Sigmoid colon (tissue), 7 donors: Measurements from ENCODE around the gene FABP2. TPM values are rescaled to one million over a fixed set of nuclear protein-coding genes. Genes with fewer than 3 reads are reported as not detected.

Experiments used
- DNase-seq: peaks from one replicate; pipeline ENCODE4 v3.0.0-alpha.2; 2019
- H3K27ac ChIP-seq, 4 donors: fragments of 200-600 bp; sonication (generic); one replicate each; pipeline ENCODE4 v1.5.1; 2016 to 2019; ENCODE audit warnings: mild to moderate bottlenecking in 1 of 4
- H3K27me3 ChIP-seq, 3 donors: fragments of 200-600 bp; sonication (generic); one replicate each; pipeline ENCODE4 v1.5.1; 2019; ENCODE audit warnings: mild to moderate bottlenecking in 1 of 3
- H3K36me3 ChIP-seq, 4 donors: fragments of 200-600 bp; sonication (generic); one replicate each; pipeline ENCODE4 v1.5.1; 2016 to 2019
- H3K4me1 ChIP-seq, 4 donors: fragments of 200-600 bp; sonication (generic); one replicate each; pipeline ENCODE4 v1.5.1; 2017 to 2019
- H3K4me3 ChIP-seq, 4 donors: fragments of 200-600 bp; sonication (generic); one replicate each; pipeline ENCODE4 v1.5.1; 2017 to 2019; ENCODE audit warnings: mild to moderate bottlenecking in 2 of 4, moderate library complexity in 1 of 4
- H3K9me3 ChIP-seq, 4 donors: fragments of 200-600 bp in 3 of 4; sonication (generic) in 3 of 4; one replicate each; pipeline versions ENCODE4 v1.5.1 to v1.6.1; 2013 to 2019
- CTCF ChIP-seq, 4 experiments: fragments of 450-650 bp in 3 of 4; fragments of 200-600 bp in 1 of 4; IDR thresholded peaks; one replicate each; pipeline ENCODE4 v1.5.1; 2016 to 2019; ENCODE audit warnings: antibody characterized with exemption in 4 of 4, mild to moderate bottlenecking in 3 of 4, moderate library complexity in 2 of 4
- EP300 ChIP-seq, 4 donors: sonication (generic); formaldehyde crosslinking; IDR thresholded peaks; one replicate each; pipeline ENCODE4 v1.6.1; 2017; ENCODE audit warnings: antibody characterized with exemption in 4 of 4
- POLR2A ChIP-seq, 2 donors: fragments of 450-650 bp; IDR thresholded peaks; one replicate each; pipeline ENCODE4 v1.6.1; 2016; ENCODE audit warnings: antibody characterized with exemption in 2 of 2, mild to moderate bottlenecking in 2 of 2, moderate library complexity in 2 of 2
- POLR2AphosphoS5 ChIP-seq, 4 donors: sonication (generic); formaldehyde crosslinking; IDR thresholded peaks; one replicate each; pipeline ENCODE4 v1.6.1; 2017; ENCODE audit warnings: antibody characterized with exemption in 4 of 4
- WGBS, 2 donors: extraction: QIAGEN DNeasy Blood & Tissue Kit; methylation state at CpG; one replicate each; pipeline ENCODE4 v1.1.7; 2013; 5-methylcytosine and 5-hydroxymethylcytosine counted together
- intact Hi-C: fragments of 100-400 bp; cut with DNase I; formaldehyde crosslinking; loops from one replicate; pipeline ENCODE4 v1.15.1; 2023
- polyA plus RNA-seq, 3 donors: library from polyadenylated mRNA; stranded (reverse); fragments of 200-250 nt; gene quantifications; one replicate each; pipeline ENCODE4 v1.2.3, GENCODE V29; 2013
- total RNA-seq, 4 donors: library from RNA; depleted of rRNA; stranded (reverse); fragments of >200 nt; gene quantifications; one replicate each; pipeline ENCODE4 v1.1.0, GENCODE V29; 2016
- donor health status: healthy with polysubstance abuse.
- donor health status: Bipolar disorder and iron deficiency.
- donor health status: healthy.

Gene FABP2
- total and polyA plus RNA-seq, 7 donors = 22.1 to 167 (median 110) TPM; not detected in 4

GRCh38 chr4:119307606-119308005 is 14.3 kb downstream of the FABP2 start:
- no peak overlapping the region for H3K27ac ChIP-seq

GRCh38 chr4:119304431-119304830 is 17.5 kb downstream of the FABP2 start:
- intact Hi-C loops = no loop called here
- no peak for DNase-seq
- no peaks in the 10 kb centered on the region for H3K9me3 ChIP-seq
- peaks cover 0 to 2% (median 0%) of the 10 kb centered on the region in 4 donors for H3K4me1 ChIP-seq
- no peaks in the 10 kb centered on the region for H3K27me3 ChIP-seq
- no peaks in the 10 kb centered on the region for H3K36me3 ChIP-seq
- H3K4me3 ChIP-seq = no peak overlapping the region
- TF ChIP-seq EP300 (IDR thresholded peaks at IDR 0.05) (no peak), POLR2AphosphoS5 (IDR thresholded peaks at IDR 0.05) (no peak), POLR2A (IDR thresholded peaks at IDR 0.05) (no peak), CTCF (IDR thresholded peaks at IDR 0.05) (no peak)
- no peak overlapping the region for H3K27ac ChIP-seq

More at GRCh38 chr4:119307606-119308005, 14.3 kb downstream of the FABP2 start:
- H3K9me3 ChIP-seq = no peaks in the 10 kb centered on the region
- no peaks in the 10 kb centered on the region for H3K36me3 ChIP-seq
- no peak for DNase-seq
- H3K4me3 ChIP-seq = no peak overlapping the region
- H3K4me1 ChIP-seq = no peaks in the 10 kb centered on the region
- no peaks in the 10 kb centered on the region for H3K27me3 ChIP-seq
- TF ChIP-seq CTCF (IDR thresholded peaks at IDR 0.05) (no peak), POLR2A (IDR thresholded peaks at IDR 0.05) (no peak), EP300 (IDR thresholded peaks at IDR 0.05) (no peak), POLR2AphosphoS5 (IDR thresholded peaks at IDR 0.05) (no peak)
- intact Hi-C loops = no loop called here

- Histone ChIP-seq H3K9me3 (no peaks in the 10 kb centered on the region), H3K36me3 (no peaks in the 10 kb centered on the region), H3K27me3 (no peaks in the 10 kb centered on the region), H3K4me3 (no peak overlapping the region), H3K27ac (no peak overlapping the region), H3K4me1 (peaks cover 0 to 8% (median 5%) of the 10 kb centered on the region in 4 donors)
- no peak for TF ChIP-seq POLR2A (IDR thresholded peaks at IDR 0.05)
- no peak for TF ChIP-seq EP300 (IDR thresholded peaks at IDR 0.05)
- TF ChIP-seq POLR2AphosphoS5 (IDR thresholded peaks at IDR 0.05) = no peak
- TF ChIP-seq CTCF (IDR thresholded peaks at IDR 0.05) = no peak
- no peak for DNase-seq
- 94 to 95% methylated on average over 5 of the region's 5 CpGs for WGBS, 2 donors
- intact Hi-C loops = no loop called here
Observed at GRCh38 chr4:119303587-119304305, 18.2 kb downstream of the FABP2 start.

- H3K4me3 ChIP-seq = no peak overlapping the region
- 69 to 86% methylated on average over 5 of the region's 5 CpGs for WGBS, 2 donors
- TF ChIP-seq EP300 (IDR thresholded peaks at IDR 0.05) (no peak), POLR2AphosphoS5 (IDR thresholded peaks at IDR 0.05) (no peak), POLR2A (IDR thresholded peaks at IDR 0.05) (no peak), CTCF (IDR thresholded peaks at IDR 0.05) (no peak)
- peaks cover 0 to 23% (median 20%) of the 10 kb centered on the region in 4 donors for H3K4me1 ChIP-seq
- DNase-seq = no peak
- peaks cover 0 to 8% (median 0%) of the 10 kb centered on the region in 4 donors for H3K36me3 ChIP-seq
- intact Hi-C loops = no loop called here
- no peaks in the 10 kb centered on the region for H3K9me3 ChIP-seq
- H3K27ac ChIP-seq = no peak overlapping the region
- H3K27me3 ChIP-seq = no peaks in the 10 kb centered on the region
Observed at GRCh38 chr4:119302073-119302832, 19.7 kb downstream of the FABP2 start.
